Fibroblast of skin of right biceps (primary cell): ENCODE measurements around the gene CLDN25.
"Not testable (repeated sequence)": the region's sequence is repeated elsewhere in the genome, so short reads cannot be mapped to it uniquely, and the experiment has no call there.

Experiments used
- DNase-seq: peaks from one replicate; pipeline ENCODE4 v3.0.0-alpha.2; 2013

CLDN25 gene

GRCh38 chr11:113779496-113779895, at the start of gene CLDN25:
TSS of gene CLDN25 (plus strand) at chr11:113779796. CDS start at chr11:113779796, 0 bp downstream.
- no peak for DNase-seq

- peak; percentile 57 for DNase-seq
Observed at GRCh38 chr11:113730887-113731726, 48.5 kb upstream of the CLDN25 start.

DNA sequence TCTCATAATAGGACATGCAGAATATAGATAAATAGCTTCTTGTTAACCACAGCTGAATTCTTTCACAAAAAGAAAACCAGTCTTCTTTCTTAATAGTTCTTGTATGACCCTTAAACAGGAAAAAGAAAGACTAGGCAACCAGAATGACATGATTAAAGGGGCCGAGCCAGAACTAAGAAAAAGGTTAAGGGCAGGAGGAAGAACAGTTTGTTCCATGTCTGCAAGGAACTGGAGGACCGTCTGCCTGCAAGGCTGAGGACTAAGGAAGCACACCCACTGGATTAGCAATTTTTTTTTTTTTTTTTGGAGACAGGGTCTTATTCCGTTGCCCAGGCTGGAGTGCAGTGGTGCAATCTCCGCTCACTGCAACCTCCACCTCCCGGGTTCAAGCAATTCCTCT, 47.5 kb upstream of the CLDN25 start:
- no peak for DNase-seq

GRCh38 chr11:113736323-113736722, 43.3 kb upstream of the CLDN25 start:
- no peak for DNase-seq

DNA sequence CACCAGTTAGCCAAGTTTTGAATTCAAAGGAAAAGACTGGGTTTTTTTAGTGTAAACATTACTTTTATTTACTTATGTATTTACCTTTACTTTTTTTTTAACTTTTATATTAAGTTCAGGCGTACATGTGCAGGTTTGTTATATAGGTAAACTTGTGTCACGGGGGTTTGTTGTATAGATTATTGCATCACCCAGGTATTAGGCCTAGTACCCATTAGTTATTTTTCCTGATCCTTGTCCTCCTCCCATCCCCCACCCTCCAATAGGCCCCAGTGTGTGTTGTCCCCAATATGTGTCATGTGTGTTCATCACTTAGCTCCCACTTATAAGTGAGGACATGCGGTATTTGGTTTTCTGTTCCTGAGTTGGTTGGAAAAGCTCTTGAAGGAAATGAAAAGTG, 26.7 kb upstream of the CLDN25 start:
- DNase-seq: no peak

- DNase-seq: no peak
Observed at GRCh38 chr11:113760241-113760640, 19.4 kb upstream of the CLDN25 start.

DNA sequence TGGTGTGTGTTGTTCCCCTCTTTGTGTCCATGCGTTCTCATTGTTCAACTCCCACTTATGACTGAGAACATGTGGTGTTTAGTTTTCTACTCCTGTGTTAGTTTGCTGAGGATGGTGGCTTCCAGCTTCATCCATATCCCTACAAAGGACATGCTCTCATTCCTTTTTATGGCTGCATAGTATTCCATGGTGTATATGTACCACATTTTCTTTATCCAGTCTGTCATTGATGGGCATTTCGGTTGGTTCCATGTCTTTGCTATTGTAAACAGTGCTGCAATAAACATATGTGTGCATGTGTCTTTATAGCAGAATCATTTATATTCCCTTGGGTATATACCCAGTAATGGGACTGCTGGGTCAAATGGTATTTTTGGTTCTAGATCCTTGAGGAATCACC, 16.6 kb upstream of the CLDN25 start:
- DNase-seq: not testable (repeated sequence)

- DNase-seq: no peak
Observed at GRCh38 chr11:113764527-113765219, 14.9 kb upstream of the CLDN25 start.

DNA sequence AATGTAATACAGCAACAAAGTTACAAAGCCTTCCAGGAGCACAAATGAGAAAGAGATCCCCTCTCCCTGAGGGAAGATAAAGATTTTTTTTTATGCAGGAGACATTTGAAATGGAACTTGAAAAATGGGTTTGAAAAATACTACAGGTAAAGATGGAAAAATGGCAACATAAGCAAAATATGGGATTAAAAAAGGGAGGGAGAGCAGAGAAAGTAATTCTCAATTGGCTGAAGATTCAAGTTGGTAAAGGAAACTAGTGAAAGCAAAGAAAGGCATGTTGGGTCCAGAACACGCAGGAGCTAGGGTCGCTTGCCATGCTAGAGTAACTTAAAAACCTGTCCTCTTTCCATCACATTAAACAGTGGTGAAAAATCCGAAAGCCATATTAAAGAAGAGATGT, 7.6 kb upstream of the CLDN25 start:
- no peak for DNase-seq

DNA sequence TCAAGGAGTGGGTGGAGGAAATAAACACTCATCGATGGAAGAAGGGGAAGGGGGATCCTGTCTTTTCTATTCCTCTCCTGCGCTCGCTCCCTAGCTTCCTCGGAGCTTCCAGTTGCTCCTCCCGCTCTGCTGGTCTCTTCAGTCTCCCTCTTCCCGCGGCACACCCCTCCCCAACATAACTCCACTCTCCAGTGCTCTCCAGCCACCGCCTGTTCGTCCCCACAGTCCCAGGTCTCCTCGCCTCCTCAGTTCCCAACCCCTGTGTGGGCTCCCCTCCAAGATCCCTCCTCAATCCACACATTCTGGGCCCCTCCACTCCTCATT, 6.5 kb upstream of the CLDN25 start:
- peak; percentile 32 for DNase-seq

DNA sequence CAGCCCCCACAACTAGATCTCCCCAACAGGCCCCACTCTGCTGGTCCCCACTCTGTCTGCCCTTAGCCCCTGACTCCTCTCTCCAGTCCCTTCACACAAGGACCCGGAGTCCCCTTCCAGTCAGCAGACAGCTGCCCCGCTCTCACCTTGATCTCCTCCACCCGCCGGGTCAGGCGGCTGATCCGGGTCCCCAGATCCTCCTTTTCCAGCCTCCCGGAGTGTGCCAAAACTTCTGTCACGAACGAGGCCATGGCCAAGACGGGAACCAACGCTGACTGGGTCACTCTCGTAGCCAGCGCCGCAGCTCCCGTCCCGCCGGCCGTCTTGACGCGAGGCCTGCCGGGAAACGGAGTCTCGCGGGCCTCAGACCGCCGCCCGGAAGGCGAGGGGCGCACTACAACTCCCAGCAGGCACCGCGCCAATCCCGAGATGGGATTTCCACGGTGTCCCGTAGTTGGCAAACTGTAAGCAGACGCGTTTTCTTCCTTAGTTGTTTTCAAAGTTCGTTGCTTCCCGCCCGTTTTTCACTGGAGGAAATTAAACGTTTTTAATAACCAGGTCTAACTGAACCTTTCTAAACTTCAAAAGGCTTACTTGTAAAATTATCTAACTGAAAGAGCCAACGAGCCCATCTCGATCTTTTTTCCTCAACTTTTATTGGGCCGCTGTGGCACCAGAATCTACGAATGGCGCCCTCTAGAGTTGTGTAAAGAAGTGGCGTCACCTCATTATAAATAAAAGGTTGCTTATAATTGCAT, 6.0 kb upstream of the CLDN25 start, which contains the start of gene ZW10:
ZW10 (minus strand) TSS at position 277 of the 758 bp plus-strand sequence; CDS start at position 251, 26 bp downstream.
- peak; percentile 97 for DNase-seq

- no peak for DNase-seq
Observed at GRCh38 chr11:113774174-113774503, 5.5 kb upstream of the CLDN25 start.

DNA sequence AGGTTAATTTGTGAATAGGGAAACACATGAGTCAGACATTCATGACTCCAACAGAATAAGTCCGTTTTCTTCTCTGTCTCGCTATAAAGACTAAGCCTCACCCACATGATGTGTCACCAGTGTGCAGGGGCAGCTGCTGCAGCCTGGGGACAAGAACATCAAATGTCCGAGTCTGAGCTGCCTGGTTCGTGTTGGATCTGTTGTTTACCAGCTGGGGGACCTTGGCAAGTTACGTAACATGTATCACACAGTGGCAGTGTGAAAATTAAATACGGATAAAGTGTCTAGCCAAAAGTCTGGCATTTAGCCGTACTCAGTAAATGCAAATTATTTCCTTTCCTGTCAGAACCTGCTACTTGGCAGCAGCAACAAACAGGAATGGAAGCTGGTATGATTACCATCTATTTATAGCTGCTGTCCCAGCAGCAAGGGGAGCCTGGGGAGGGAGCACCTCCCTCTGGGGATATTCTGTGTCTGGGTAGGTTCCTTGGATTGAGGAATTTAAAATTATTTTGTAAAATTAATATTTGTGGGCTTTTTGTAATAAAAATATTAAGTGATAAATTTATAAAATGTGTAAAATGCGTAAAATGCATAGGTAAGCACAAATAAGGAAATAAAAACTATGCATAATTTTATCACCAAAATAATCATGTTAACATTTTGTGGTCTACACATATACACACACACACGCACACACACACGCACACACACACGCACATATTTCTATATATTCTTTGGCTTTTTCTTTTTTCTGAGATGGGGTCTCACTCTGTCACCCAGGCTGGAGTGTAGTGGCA, 1.3 kb upstream of the CLDN25 start:
- no peak for DNase-seq

DNA sequence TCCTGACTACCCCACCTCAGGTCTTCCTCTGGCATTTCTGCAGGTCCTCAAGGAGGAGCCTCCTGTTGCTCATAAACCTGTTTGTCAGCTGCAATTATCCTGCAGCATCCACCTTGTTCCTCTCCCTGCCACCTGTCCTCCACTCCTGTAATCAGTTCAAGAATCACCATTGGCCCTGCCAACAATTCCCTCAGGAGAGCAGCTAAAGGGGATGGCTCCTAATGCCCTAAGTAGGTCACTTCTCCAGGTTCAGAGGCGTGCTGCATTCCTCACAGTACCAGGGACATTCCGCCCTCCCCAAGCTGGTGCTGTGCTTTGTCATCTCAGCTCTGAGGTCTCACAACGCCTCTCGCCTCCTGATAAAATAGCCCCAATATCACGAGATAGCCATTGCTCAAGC, 2.1 kb downstream of the CLDN25 start:
- no peak for DNase-seq

DNA sequence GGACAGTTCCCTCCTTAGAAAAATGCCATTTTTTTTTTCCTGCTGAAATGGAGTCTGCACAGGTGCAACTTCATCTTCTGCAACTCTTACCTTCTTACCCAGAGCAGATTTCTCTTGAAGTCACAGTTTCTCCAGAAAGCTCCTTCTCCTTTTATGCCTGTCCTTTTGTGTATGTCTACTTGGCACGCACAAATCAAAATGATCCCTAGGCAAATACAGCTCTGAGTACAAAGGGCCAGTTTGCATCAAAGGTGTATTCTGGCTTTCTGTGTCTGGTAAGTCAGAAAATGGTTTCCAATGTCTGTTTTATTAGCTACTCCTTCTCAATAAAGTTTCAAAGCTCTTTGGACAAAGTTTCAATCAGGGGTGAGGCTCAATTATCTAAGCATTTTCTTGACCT, 2.5 kb downstream of the CLDN25 start:
- DNase-seq: no peak

GRCh38 chr11:113789016-113789415, 9.4 kb downstream of the CLDN25 start:
- DNase-seq: not testable (repeated sequence)

- DNase-seq: no peak
Observed at GRCh38 chr11:113789675-113790320, 10.2 kb downstream of the CLDN25 start.

GRCh38 chr11:113796663-113797259, 17.2 kb downstream of the CLDN25 start:
- peak; percentile 46 for DNase-seq

DNA sequence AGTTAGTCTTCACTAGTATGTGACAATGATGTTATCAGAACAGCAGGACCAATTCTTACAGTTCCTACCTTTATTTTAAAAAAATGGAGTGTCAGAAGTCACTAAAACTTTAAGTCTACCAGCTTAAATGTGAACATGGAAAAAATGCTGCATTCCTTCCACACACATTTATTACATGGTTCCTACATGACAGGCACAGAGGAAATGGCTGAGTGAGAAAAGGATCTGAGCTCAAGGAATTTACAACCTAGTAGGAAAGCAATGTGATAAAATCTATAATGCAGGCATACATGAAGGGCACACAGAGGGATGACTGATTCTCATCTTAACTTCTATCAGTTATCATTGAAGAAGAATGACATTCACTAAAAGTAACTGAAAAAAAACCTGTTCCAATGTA, 23.0 kb downstream of the CLDN25 start:
- DNase-seq: no peak

GRCh38 chr11:113805640-113806039, 26.0 kb downstream of the CLDN25 start:
- DNase-seq: no peak

GRCh38 chr11:113806406-113806805, 26.8 kb downstream of the CLDN25 start:
- peak; percentile 3 for DNase-seq

GRCh38 chr11:113808931-113809330, 29.3 kb downstream of the CLDN25 start:
- no peak for DNase-seq
